OCI-LY3 (cell line): ENCODE data around the gene FER1L5.

Experiments
- H2AFZ ChIP-seq: fragments of 200-600, 300-600 bp; shearing (Covaris generic); 2 replicates; pipeline ENCODE4 v1.6.0; 2014; ENCODE audit warnings: antibody characterized with exemption, low read depth, low read length
- H3K27ac ChIP-seq: fragments of 200-600, 300-600 bp; sonication (generic); 2 replicates; pipeline ENCODE4 v1.5.1; 2014; ENCODE audit warnings: mild to moderate bottlenecking, low read length, moderate library complexity, mixed read lengths
- H3K27me3 ChIP-seq: fragments of 200-600, 300-600 bp; sonication (generic); 2 replicates; pipeline ENCODE4 v1.6.1; 2014; ENCODE audit warnings: low read depth, low read length, mixed read lengths
- H3K36me3 ChIP-seq: fragments of 200-600, 300-600 bp; sonication (generic); replicated peaks from 2 replicates; pipeline ENCODE3; 2014; ENCODE audit warnings: low read depth, low read length, mixed read lengths
- H3K4me1 ChIP-seq: fragments of 300-600, 200-600 bp; sonication (generic); 2 replicates; pipeline ENCODE4 v1.6.1; 2014; ENCODE audit warnings: low read length, mixed read lengths
- H3K4me2 ChIP-seq: fragments of 200-600, 300-600 bp; sonication (generic); 2 replicates; pipeline ENCODE4 v1.6.1; 2014; ENCODE audit warnings: low read length, mixed read lengths
- H3K4me3 ChIP-seq: fragments of 300-600, 200-600 bp; sonication (generic); 2 replicates; pipeline ENCODE4 v1.5.1; 2014; ENCODE audit warnings: antibody characterized with exemption, mild to moderate bottlenecking, low read length, moderate library complexity
- H3K79me2 ChIP-seq: fragments of 300-600, 200-600 bp; shearing (Covaris generic); 2 replicates; pipeline ENCODE4 v1.6.1; 2014; ENCODE audit warnings: mild to moderate bottlenecking, low read length, mixed read lengths
- H3K9ac ChIP-seq: fragments of 300-600, 200-600 bp; shearing (Covaris generic); 2 replicates; pipeline ENCODE4 v1.6.0; 2014; ENCODE audit warnings: mild to moderate bottlenecking, low read length, moderate library complexity
- H3K9me3 ChIP-seq: fragments of 200-600, 300-600 bp; shearing (Covaris generic); 2 replicates; pipeline ENCODE4 v1.6.1; 2014; ENCODE audit warnings: low read length, mixed read lengths; ENCODE audit not compliant: insufficient read depth
- H4K20me1 ChIP-seq: fragments of 200-600, 300-600 bp; sonication (generic); 2 replicates; pipeline ENCODE4 v1.6.1; 2016; ENCODE audit warnings: low read length, mixed read lengths; ENCODE audit not compliant: insufficient read depth
- EZH2phosphoT487 ChIP-seq: fragments of 200-600 bp; shearing (Covaris generic); IDR thresholded peaks from 2 replicates; pipeline ENCODE4 v1.6.1; 2018; ENCODE audit warnings: antibody characterized with exemption, mixed run types, low read depth
- TF ChIP-seq, protein P1 (sequence below): fragments of 200-600, 300-600 bp; sonication (generic); IDR thresholded peaks from 2 replicates; pipeline ENCODE4 v1.5.1; 2014; ENCODE audit warnings: antibody characterized with exemption, low read length, low read depth

The FER1L5 gene

DNA sequence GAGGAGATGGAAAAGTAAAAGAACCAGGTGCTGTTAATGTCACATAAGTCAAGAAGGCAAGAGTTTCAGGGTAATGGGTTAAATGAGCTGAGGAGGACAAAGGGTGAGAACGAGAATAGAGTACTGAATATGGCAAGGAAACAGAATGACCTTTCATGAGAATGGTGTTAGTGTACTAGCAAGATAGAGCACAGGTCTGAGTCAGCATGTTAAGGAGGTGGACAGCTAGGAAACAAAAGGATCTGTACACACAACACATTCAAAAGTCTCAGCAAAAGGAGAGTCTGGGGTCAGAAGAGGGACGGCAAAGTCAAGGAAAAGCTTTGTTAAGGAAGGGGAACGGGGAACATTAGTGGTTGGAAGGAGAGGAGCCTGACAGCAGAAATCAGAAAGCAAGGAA is 68.4 kb downstream of the FER1L5 start:
- no peaks in the 10 kb centered on the region for H3K79me2 ChIP-seq
- no peak overlapping the region for H3K4me2 ChIP-seq
- no peaks in the 10 kb centered on the region for H3K4me1 ChIP-seq
- H3K36me3 ChIP-seq = peaks cover 18% of the 10 kb centered on the region
- no peaks in the 10 kb centered on the region for H3K27me3 ChIP-seq
- H3K9ac ChIP-seq = no peak overlapping the region
- H3K9me3 ChIP-seq = no peaks in the 10 kb centered on the region
- no peaks in the 10 kb centered on the region for H4K20me1 ChIP-seq
- no peak for TF ChIP-seq EZH2phosphoT487
- TF ChIP-seq, protein P1, sequence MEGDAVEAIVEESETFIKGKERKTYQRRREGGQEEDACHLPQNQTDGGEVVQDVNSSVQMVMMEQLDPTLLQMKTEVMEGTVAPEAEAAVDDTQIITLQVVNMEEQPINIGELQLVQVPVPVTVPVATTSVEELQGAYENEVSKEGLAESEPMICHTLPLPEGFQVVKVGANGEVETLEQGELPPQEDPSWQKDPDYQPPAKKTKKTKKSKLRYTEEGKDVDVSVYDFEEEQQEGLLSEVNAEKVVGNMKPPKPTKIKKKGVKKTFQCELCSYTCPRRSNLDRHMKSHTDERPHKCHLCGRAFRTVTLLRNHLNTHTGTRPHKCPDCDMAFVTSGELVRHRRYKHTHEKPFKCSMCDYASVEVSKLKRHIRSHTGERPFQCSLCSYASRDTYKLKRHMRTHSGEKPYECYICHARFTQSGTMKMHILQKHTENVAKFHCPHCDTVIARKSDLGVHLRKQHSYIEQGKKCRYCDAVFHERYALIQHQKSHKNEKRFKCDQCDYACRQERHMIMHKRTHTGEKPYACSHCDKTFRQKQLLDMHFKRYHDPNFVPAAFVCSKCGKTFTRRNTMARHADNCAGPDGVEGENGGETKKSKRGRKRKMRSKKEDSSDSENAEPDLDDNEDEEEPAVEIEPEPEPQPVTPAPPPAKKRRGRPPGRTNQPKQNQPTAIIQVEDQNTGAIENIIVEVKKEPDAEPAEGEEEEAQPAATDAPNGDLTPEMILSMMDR = no peak
- H3K4me3 ChIP-seq = no peak overlapping the region
- H3K27ac ChIP-seq = no peak overlapping the region
- no peak overlapping the region for H2AFZ ChIP-seq

DNA sequence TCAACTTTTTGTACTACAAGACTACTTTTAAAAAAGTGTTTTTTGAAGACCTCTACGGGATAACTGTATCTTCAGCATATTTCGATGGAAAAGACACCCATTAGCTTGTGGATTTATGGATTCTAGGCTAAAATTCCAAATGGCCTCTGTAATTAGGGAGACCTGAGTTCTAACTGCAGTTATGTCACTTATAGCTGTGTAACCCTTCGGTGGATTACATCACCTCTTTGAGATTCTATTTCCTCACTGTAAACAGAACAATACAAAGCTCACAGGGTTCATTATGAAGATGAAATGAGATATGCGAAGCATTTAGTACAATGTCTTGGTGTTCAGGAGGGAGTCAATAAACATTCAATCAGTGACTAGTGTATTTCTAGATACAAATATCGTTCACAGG is 73.1 kb downstream of the FER1L5 start:
- Histone ChIP-seq H3K9me3 (no peaks in the 10 kb centered on the region), H4K20me1 (no peaks in the 10 kb centered on the region), H3K4me1 (no peaks in the 10 kb centered on the region), H3K27me3 (no peaks in the 10 kb centered on the region), H3K4me2 (no peak overlapping the region), H3K27ac (no peak overlapping the region), H3K4me3 (no peak overlapping the region), H3K9ac (no peak overlapping the region), H3K36me3 (peaks cover 6% of the 10 kb centered on the region), H2AFZ (no peak overlapping the region), H3K79me2 (no peaks in the 10 kb centered on the region)
- TF ChIP-seq, protein P1 = no peak
- TF ChIP-seq EZH2phosphoT487 = no peak

DNA sequence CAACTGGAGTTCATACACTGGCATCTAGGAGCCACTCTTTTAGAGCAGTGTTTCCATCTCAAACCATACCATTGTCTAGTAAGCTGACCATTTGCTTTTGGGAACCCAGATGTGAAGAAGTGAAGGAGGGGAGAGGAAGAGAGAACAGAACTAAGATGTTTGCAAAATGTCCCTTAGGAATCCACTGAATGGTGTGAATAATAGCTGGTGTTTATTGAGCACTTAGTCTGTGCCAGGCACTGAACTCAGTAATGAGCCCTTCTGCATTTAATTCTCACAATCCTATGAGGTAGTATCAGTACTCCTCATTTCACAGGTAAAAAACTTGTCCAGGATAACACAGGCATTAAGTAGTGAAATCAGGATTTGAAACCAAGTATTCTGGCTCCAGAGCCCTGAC is 73.8 kb downstream of the FER1L5 start:
- H3K4me1 ChIP-seq = no peaks in the 10 kb centered on the region
- H3K4me2 ChIP-seq = no peak overlapping the region
- no peak for TF ChIP-seq EZH2phosphoT487
- TF ChIP-seq, protein P1 = no peak

DNA sequence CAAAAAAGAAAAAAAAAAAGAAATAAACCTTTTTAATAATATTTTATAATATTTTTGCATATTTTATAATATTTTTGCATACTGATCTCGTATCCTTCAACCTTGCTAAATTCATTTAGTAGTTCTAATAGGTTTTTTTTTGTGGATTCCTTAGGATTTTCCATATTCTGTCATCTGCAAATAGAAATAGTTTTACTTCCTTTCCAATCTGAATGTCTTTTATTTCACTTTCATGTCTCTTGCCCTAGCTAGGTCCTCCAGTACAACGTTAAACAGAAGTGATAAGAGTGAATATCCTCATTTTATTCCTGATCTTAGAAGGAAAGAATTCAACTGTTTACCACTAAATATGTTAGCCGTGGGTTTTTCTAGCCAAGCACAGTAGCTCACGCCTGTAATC is 83.6 kb downstream of the FER1L5 start:
- H3K27me3 ChIP-seq = no peaks in the 10 kb centered on the region
- H2AFZ ChIP-seq = no peak overlapping the region
- H4K20me1 ChIP-seq = no peaks in the 10 kb centered on the region
- H3K27ac ChIP-seq = no peak overlapping the region
- no peaks in the 10 kb centered on the region for H3K9me3 ChIP-seq
- H3K36me3 ChIP-seq = peaks cover 8% of the 10 kb centered on the region
- H3K79me2 ChIP-seq = no peaks in the 10 kb centered on the region
- no peak for TF ChIP-seq EZH2phosphoT487
- TF ChIP-seq, protein P1 = no peak
- H3K4me1 ChIP-seq = peaks cover 3% of the 10 kb centered on the region; the same call in 1 of the 2 replicates
- H3K4me2 ChIP-seq = no peak overlapping the region
- no peak overlapping the region for H3K9ac ChIP-seq
- no peak overlapping the region for H3K4me3 ChIP-seq

More for the DNA sequence above, 73.8 kb downstream of the FER1L5 start:
- no peak overlapping the region for H3K27ac ChIP-seq
- no peaks in the 10 kb centered on the region for H3K9me3 ChIP-seq
- H3K4me3 ChIP-seq = no peak overlapping the region
- no peaks in the 10 kb centered on the region for H3K27me3 ChIP-seq
- H4K20me1 ChIP-seq = no peaks in the 10 kb centered on the region
- no peak overlapping the region for H2AFZ ChIP-seq
- H3K36me3 ChIP-seq = peaks cover 2% of the 10 kb centered on the region
- H3K79me2 ChIP-seq = no peaks in the 10 kb centered on the region
- H3K9ac ChIP-seq = no peak overlapping the region
